ENCODE measurements around the gene PHLDA2.

The PHLDA2 gene

DNA sequence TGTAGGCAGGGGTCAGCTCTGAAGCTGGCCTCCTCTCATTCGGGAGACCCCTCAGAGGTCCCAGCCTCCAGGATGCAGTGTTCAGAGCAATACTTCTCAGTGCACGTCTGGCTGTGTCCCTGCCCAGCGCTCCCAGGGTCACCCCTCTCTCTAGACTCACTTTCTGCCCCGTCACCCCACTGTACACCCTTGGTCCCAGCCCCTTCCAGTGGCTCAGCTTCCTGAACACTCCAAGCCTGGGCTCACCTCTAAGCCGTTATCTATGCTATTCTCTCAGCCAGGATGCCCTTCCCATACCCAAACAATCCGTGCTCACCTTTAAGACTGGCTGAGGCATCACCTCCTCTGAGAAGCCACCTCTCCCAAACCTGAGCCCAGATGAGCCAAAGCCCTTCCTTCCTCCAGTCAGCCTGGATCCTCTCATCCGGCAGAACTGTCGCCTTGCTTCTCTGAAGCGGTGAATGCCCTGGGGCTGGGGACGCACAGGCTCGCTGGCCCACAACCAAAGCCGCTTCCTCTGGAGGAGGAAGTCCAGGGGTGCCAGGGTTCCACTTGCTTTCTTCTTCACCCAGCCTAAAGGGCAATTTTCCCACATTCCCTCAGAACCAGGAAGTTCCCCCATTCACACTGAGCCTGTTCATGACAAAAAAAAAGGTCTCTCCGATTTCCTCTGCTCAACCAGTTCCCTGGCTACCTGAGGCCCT, 30.0 kb downstream of the PHLDA2 start:
- peaks cover 0 to 58% (median 44%) of the 10 kb centered on the region in 5 donors for H3K4me1 ChIP-seq (ENCODE audit: control insufficient read depth in 5 of 5, insufficient read depth in 5 of 5, low read length in 5 of 5)
- peak overlapping the region; percentile 45 for H3K27ac ChIP-seq (ENCODE audit: low read depth, low read length)
- no peaks in the 10 kb centered on the region for H3K9me3 ChIP-seq (ENCODE audit: control insufficient read depth in 5 of 5, low read length in 5 of 5)
- peak overlapping the region in 1 of 5 donors; percentile 37 for H3K9ac ChIP-seq (ENCODE audit: low read length in 5 of 5)
- no peaks in the 10 kb centered on the region for H3K27me3 ChIP-seq (ENCODE audit: control insufficient read depth in 5 of 5, insufficient read depth in 4 of 5, low read length in 5 of 5)
- no peaks in the 10 kb centered on the region for H3K36me3 ChIP-seq (ENCODE audit: control insufficient read depth in 5 of 5, insufficient read depth in 5 of 5, low read length in 5 of 5)
- H3K4me3 ChIP-seq (ENCODE audit: low read depth in 1 of 5, low read length in 5 of 5), result peak overlapping the region in 3 of 5 donors; percentile 3 to 37 (median 23)

DNA sequence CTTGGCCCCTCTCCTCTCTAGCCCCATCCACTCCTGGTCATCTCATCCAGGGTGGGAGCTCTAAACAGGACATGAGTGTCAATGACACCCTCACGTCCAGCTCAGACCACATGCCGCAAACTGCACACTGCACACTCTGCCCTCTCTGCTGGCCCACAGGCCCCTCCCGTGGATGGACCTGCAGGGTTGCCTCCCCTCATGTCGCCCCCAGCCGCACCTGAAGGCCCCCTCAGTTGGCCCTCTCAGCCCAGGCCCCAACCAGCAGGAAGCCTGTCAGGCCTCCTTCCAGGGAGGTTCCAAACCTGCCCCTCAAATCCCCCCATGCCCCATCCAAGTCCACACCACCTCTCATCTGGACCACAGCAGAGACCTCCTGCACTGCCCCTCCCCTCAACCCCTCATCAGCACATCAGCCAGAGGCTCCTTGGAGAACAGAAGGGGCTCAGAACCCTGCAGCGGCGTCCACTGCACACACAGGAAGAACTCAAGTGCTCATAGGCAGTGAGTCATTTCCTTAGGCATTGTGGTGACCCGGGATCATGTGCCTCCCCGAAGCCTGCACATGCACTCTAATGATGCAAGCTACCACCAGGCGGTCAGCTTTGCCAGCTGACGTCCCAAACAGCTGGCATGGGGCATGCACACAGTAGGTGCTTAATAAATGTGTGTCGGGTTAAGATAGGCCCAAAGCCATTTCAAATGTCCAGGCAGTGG, 30.7 kb downstream of the PHLDA2 start:
- Histone ChIP-seq H3K27me3 (ENCODE audit: control insufficient read depth in 5 of 5, insufficient read depth in 4 of 5, low read length in 5 of 5) (no peaks in the 10 kb centered on the region), H3K9me3 (ENCODE audit: control insufficient read depth in 5 of 5, low read length in 5 of 5) (no peaks in the 10 kb centered on the region), H3K9ac (ENCODE audit: low read length in 5 of 5) (no peak overlapping the region), H3K4me3 (ENCODE audit: low read depth in 1 of 5, low read length in 5 of 5) (peak overlapping the region in 3 of 5 donors; percentile 15 to 43 (median 37)), H3K36me3 (ENCODE audit: control insufficient read depth in 5 of 5, insufficient read depth in 5 of 5, low read length in 5 of 5) (no peaks in the 10 kb centered on the region), H3K27ac (ENCODE audit: low read depth, low read length) (peak overlapping the region; percentile 45), H3K4me1 (ENCODE audit: control insufficient read depth in 5 of 5, insufficient read depth in 5 of 5, low read length in 5 of 5) (peaks cover 0 to 55% (median 44%) of the 10 kb centered on the region in 5 donors)

- Histone ChIP-seq H3K27ac (ENCODE audit: low read depth, low read length) (no peak overlapping the region), H3K4me1 (ENCODE audit: control insufficient read depth in 5 of 5, insufficient read depth in 5 of 5, low read length in 5 of 5) (peaks cover 0 to 52% (median 43%) of the 10 kb centered on the region in 5 donors), H3K36me3 (ENCODE audit: control insufficient read depth in 5 of 5, insufficient read depth in 5 of 5, low read length in 5 of 5) (no peaks in the 10 kb centered on the region), H3K27me3 (ENCODE audit: control insufficient read depth in 5 of 5, insufficient read depth in 4 of 5, low read length in 5 of 5) (no peaks in the 10 kb centered on the region), H3K4me3 (ENCODE audit: low read depth in 1 of 5, low read length in 5 of 5) (no peak overlapping the region), H3K9ac (ENCODE audit: low read length in 5 of 5) (no peak overlapping the region), H3K9me3 (ENCODE audit: control insufficient read depth in 5 of 5, low read length in 5 of 5) (no peaks in the 10 kb centered on the region)
Measured at GRCh38 chr11:2897048-2897447, 32.2 kb downstream of the PHLDA2 start.

GRCh38 chr11:2896047-2896446, 33.2 kb downstream of the PHLDA2 start:
- H3K4me1 ChIP-seq (ENCODE audit: control insufficient read depth in 5 of 5, insufficient read depth in 5 of 5, low read length in 5 of 5), result peaks cover 1 to 54% (median 43%) of the 10 kb centered on the region in 5 donors

DNA sequence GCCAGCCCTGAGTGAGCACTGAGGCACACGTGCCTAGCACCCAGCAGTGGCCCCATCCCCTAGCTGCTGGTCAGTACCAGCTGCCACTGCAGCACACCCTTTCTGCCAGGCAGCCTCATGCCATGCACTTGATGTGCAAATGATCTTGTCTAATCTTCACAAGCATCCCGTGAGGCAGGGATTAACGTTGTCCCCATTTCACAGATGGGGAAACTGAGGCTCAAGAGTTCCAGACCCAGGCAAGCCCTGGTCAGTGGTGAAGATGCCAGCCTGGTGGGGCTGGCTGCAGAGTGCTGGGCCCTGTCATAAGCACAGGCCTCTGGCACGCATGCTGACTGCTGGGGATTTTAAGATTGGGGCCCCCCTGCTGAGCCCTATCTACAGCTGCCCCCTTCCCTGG, 35.3 kb downstream of the PHLDA2 start:
- no peaks in the 10 kb centered on the region for H3K27me3 ChIP-seq (ENCODE audit: control insufficient read depth in 5 of 5, insufficient read depth in 4 of 5, low read length in 5 of 5)
- H3K4me1 ChIP-seq (ENCODE audit: control insufficient read depth in 5 of 5, insufficient read depth in 5 of 5, low read length in 5 of 5), result peaks cover 1 to 44% (median 31%) of the 10 kb centered on the region in 5 donors
- no peak overlapping the region for H3K27ac ChIP-seq (ENCODE audit: low read depth, low read length)
- H3K4me3 ChIP-seq (ENCODE audit: low read depth in 1 of 5, low read length in 5 of 5), result no peak overlapping the region
- no peaks in the 10 kb centered on the region for H3K36me3 ChIP-seq (ENCODE audit: control insufficient read depth in 5 of 5, insufficient read depth in 5 of 5, low read length in 5 of 5)
- H3K9me3 ChIP-seq (ENCODE audit: control insufficient read depth in 5 of 5, low read length in 5 of 5), result no peaks in the 10 kb centered on the region
- H3K9ac ChIP-seq (ENCODE audit: low read length in 5 of 5), result no peak overlapping the region

More at GRCh38 chr11:2896047-2896446, 33.2 kb downstream of the PHLDA2 start:
- no peak overlapping the region for H3K4me3 ChIP-seq (ENCODE audit: low read depth in 1 of 5, low read length in 5 of 5)
- no peaks in the 10 kb centered on the region for H3K27me3 ChIP-seq (ENCODE audit: control insufficient read depth in 5 of 5, insufficient read depth in 4 of 5, low read length in 5 of 5)
- H3K36me3 ChIP-seq (ENCODE audit: control insufficient read depth in 5 of 5, insufficient read depth in 5 of 5, low read length in 5 of 5), result no peaks in the 10 kb centered on the region
- H3K9me3 ChIP-seq (ENCODE audit: control insufficient read depth in 5 of 5, low read length in 5 of 5), result no peaks in the 10 kb centered on the region
- no peak overlapping the region for H3K9ac ChIP-seq (ENCODE audit: low read length in 5 of 5)
- no peak overlapping the region for H3K27ac ChIP-seq (ENCODE audit: low read depth, low read length)

DNA sequence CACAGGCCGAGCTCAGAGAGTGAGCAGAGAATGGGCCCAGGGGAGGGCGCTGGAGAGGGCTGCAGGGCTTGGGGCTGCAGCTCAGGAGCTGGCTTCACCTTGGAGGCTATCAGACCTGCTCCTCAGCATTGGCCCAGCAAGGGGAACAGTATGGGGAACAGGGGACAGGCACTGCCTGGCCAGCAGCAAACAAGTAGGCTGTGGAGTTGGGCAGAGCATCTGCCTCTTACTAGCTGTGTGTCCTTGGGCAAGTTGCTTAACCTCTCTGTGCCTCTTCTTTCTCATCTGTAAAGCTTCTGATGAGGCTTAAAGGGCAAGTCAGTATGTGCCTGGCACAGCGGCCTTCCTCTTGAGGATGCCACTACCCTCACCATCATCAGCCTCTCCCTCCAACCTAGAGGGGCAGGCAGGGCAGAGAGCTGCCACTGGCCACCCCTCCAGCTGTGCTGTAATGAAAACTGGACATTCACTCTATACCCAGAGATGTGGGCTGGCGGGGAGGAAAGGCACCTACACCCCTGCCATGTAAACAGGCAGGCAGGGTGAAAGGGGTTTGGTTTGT, 36.2 kb downstream of the PHLDA2 start:
- peak overlapping the region in 2 of 5 donors; percentile 43 to 66 for H3K9ac ChIP-seq (ENCODE audit: low read length in 5 of 5)
- H3K4me1 ChIP-seq (ENCODE audit: control insufficient read depth in 5 of 5, insufficient read depth in 5 of 5, low read length in 5 of 5), result peaks cover 1 to 38% (median 27%) of the 10 kb centered on the region in 5 donors
- peak overlapping the region in 4 of 5 donors; percentile 44 to 64 (median 53) for H3K4me3 ChIP-seq (ENCODE audit: low read depth in 1 of 5, low read length in 5 of 5)
- no peaks in the 10 kb centered on the region for H3K9me3 ChIP-seq (ENCODE audit: control insufficient read depth in 5 of 5, low read length in 5 of 5)
- no peaks in the 10 kb centered on the region for H3K27me3 ChIP-seq (ENCODE audit: control insufficient read depth in 5 of 5, insufficient read depth in 4 of 5, low read length in 5 of 5)
- H3K36me3 ChIP-seq (ENCODE audit: control insufficient read depth in 5 of 5, insufficient read depth in 5 of 5, low read length in 5 of 5), result no peaks in the 10 kb centered on the region
- peak overlapping the region; percentile 37 for H3K27ac ChIP-seq (ENCODE audit: low read depth, low read length)

DNA sequence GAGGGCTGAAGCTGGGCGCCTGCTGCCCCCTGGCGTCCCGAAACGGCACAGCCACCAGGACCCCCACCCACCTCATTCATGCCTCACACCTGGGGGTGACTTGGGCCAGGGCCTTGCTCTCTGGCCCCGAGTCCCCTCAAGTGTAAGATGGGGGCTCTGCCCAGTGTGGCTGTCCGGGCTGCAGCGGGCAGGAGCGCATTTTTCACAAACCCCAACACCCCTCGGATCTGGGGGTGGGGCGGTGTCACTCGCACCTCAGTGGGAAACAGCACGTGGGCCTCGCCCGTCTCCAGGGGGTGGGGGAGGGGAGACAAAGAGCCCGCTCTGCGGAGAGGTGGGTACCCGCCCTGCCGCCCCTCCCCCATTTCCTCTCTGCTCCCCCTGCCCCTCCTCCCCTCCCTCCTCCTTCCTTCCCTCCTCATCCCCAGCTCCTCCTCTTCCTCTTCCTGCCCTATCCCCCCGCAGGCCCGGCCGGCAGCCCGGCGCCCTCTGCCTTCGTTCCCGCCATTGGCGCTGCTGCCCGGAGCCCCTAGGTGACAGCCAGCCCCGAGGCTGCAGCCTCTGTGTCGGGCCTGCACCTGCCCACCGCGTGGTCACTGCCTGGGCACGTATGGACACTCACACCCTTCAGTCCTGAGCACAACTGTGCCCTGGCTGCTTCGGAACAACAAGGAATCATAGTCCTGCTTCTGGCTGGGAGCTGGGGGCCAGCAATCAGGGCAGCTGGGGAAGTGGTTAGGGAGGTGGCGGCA, 36.8 kb downstream of the PHLDA2 start:
- peak overlapping the region in 4 of 5 donors; percentile 48 to 64 (median 58) for H3K4me3 ChIP-seq (ENCODE audit: low read depth in 1 of 5, low read length in 5 of 5)
- H3K36me3 ChIP-seq (ENCODE audit: control insufficient read depth in 5 of 5, insufficient read depth in 5 of 5, low read length in 5 of 5), result no peaks in the 10 kb centered on the region
- H3K4me1 ChIP-seq (ENCODE audit: control insufficient read depth in 5 of 5, insufficient read depth in 5 of 5, low read length in 5 of 5), result peaks cover 1 to 36% (median 28%) of the 10 kb centered on the region in 5 donors
- peak overlapping the region in 2 of 5 donors; percentile 48 to 66 for H3K9ac ChIP-seq (ENCODE audit: low read length in 5 of 5)
- no peaks in the 10 kb centered on the region for H3K27me3 ChIP-seq (ENCODE audit: control insufficient read depth in 5 of 5, insufficient read depth in 4 of 5, low read length in 5 of 5)
- no peaks in the 10 kb centered on the region for H3K9me3 ChIP-seq (ENCODE audit: control insufficient read depth in 5 of 5, low read length in 5 of 5)
- peak overlapping the region; percentile 37 for H3K27ac ChIP-seq (ENCODE audit: low read depth, low read length)

GRCh38 chr11:2891326-2892214, 37.6 kb downstream of the PHLDA2 start:
- no peaks in the 10 kb centered on the region for H3K36me3 ChIP-seq (ENCODE audit: control insufficient read depth in 5 of 5, insufficient read depth in 5 of 5, low read length in 5 of 5)
- H3K9me3 ChIP-seq (ENCODE audit: control insufficient read depth in 5 of 5, low read length in 5 of 5), result no peaks in the 10 kb centered on the region
- no peaks in the 10 kb centered on the region for H3K27me3 ChIP-seq (ENCODE audit: control insufficient read depth in 5 of 5, insufficient read depth in 4 of 5, low read length in 5 of 5)
- peak overlapping the region in 4 of 5 donors; percentile 48 to 64 (median 58) for H3K4me3 ChIP-seq (ENCODE audit: low read depth in 1 of 5, low read length in 5 of 5)
- H3K4me1 ChIP-seq (ENCODE audit: control insufficient read depth in 5 of 5, insufficient read depth in 5 of 5, low read length in 5 of 5), result peaks cover 1 to 41% (median 32%) of the 10 kb centered on the region in 5 donors
- peak overlapping the region; percentile 37 for H3K27ac ChIP-seq (ENCODE audit: low read depth, low read length)
- H3K9ac ChIP-seq (ENCODE audit: low read length in 5 of 5), result peak overlapping the region in 2 of 5 donors; percentile 48 to 64

Measured in subcutaneous abdominal adipose tissue (tissue), 5 donors.